OCI-LY3 (cell line): Measurements from ENCODE around the gene RCAN2.

Source experiments
- H2AFZ ChIP-seq: fragments of 200-600, 300-600 bp; shearing (Covaris generic); 2 replicates; pipeline ENCODE4 v1.6.0; 2014; ENCODE audit warnings: antibody characterized with exemption, low read depth, low read length
- H3K27ac ChIP-seq: fragments of 200-600, 300-600 bp; sonication (generic); 2 replicates; pipeline ENCODE4 v1.5.1; 2014; ENCODE audit warnings: mild to moderate bottlenecking, low read length, moderate library complexity, mixed read lengths
- H3K27me3 ChIP-seq: fragments of 200-600, 300-600 bp; sonication (generic); 2 replicates; pipeline ENCODE4 v1.6.1; 2014; ENCODE audit warnings: low read depth, low read length, mixed read lengths
- H3K36me3 ChIP-seq: fragments of 200-600, 300-600 bp; sonication (generic); replicated peaks from 2 replicates; pipeline ENCODE3; 2014; ENCODE audit warnings: low read depth, low read length, mixed read lengths
- H3K4me1 ChIP-seq: fragments of 300-600, 200-600 bp; sonication (generic); 2 replicates; pipeline ENCODE4 v1.6.1; 2014; ENCODE audit warnings: low read length, mixed read lengths
- H3K4me2 ChIP-seq: fragments of 200-600, 300-600 bp; sonication (generic); 2 replicates; pipeline ENCODE4 v1.6.1; 2014; ENCODE audit warnings: low read length, mixed read lengths
- H3K4me3 ChIP-seq: fragments of 300-600, 200-600 bp; sonication (generic); 2 replicates; pipeline ENCODE4 v1.5.1; 2014; ENCODE audit warnings: antibody characterized with exemption, mild to moderate bottlenecking, low read length, moderate library complexity
- H3K79me2 ChIP-seq: fragments of 300-600, 200-600 bp; shearing (Covaris generic); 2 replicates; pipeline ENCODE4 v1.6.1; 2014; ENCODE audit warnings: mild to moderate bottlenecking, low read length, mixed read lengths
- H3K9ac ChIP-seq: fragments of 300-600, 200-600 bp; shearing (Covaris generic); 2 replicates; pipeline ENCODE4 v1.6.0; 2014; ENCODE audit warnings: mild to moderate bottlenecking, low read length, moderate library complexity
- H3K9me3 ChIP-seq: fragments of 200-600, 300-600 bp; shearing (Covaris generic); 2 replicates; pipeline ENCODE4 v1.6.1; 2014; ENCODE audit warnings: low read length, mixed read lengths; ENCODE audit not compliant: insufficient read depth
- H4K20me1 ChIP-seq: fragments of 200-600, 300-600 bp; sonication (generic); 2 replicates; pipeline ENCODE4 v1.6.1; 2016; ENCODE audit warnings: low read length, mixed read lengths; ENCODE audit not compliant: insufficient read depth
- CTCF ChIP-seq: fragments of 200-600, 300-600 bp; sonication (generic); IDR thresholded peaks from 2 replicates; pipeline ENCODE4 v1.5.1; 2014; ENCODE audit warnings: antibody characterized with exemption, low read length, low read depth
- EZH2phosphoT487 ChIP-seq: fragments of 200-600 bp; shearing (Covaris generic); IDR thresholded peaks from 2 replicates; pipeline ENCODE4 v1.6.1; 2018; ENCODE audit warnings: antibody characterized with exemption, mixed run types, low read depth

Gene RCAN2

GRCh38 chr6:46323966-46324622 is 167.2 kb downstream of the RCAN2 start:
- Histone ChIP-seq H3K4me3 (no peak overlapping the region), H3K36me3 (no peaks in the 10 kb centered on the region), H3K27me3 (peaks cover 13% of the 10 kb centered on the region), H3K27ac (no peak overlapping the region), H3K9me3 (no peaks in the 10 kb centered on the region), H3K4me2 (no peak overlapping the region), H3K9ac (no peak overlapping the region), H3K79me2 (no peaks in the 10 kb centered on the region), H3K4me1 (peaks cover 11% of the 10 kb centered on the region), H2AFZ (no peak overlapping the region), H4K20me1 (no peaks in the 10 kb centered on the region)
- TF ChIP-seq CTCF (no peak), EZH2phosphoT487 (no peak)

- no peak overlapping the region for H3K4me2 ChIP-seq
- no peak overlapping the region for H3K4me3 ChIP-seq
- no peak overlapping the region for H3K9ac ChIP-seq
- H3K27ac ChIP-seq = no peak overlapping the region
- H3K36me3 ChIP-seq = no peaks in the 10 kb centered on the region
- no peaks in the 10 kb centered on the region for H3K79me2 ChIP-seq
- peaks cover 9% of the 10 kb centered on the region for H3K27me3 ChIP-seq
- H3K4me1 ChIP-seq = peaks cover 11% of the 10 kb centered on the region
- no peaks in the 10 kb centered on the region for H4K20me1 ChIP-seq
- no peaks in the 10 kb centered on the region for H3K9me3 ChIP-seq
- H2AFZ ChIP-seq = no peak overlapping the region
- TF ChIP-seq EZH2phosphoT487 = no peak
- TF ChIP-seq CTCF = no peak
Measured at GRCh38 chr6:46323312-46323965, 167.8 kb downstream of the RCAN2 start.

GRCh38 chr6:46320505-46320904 is 170.7 kb downstream of the RCAN2 start:
- no peaks in the 10 kb centered on the region for H4K20me1 ChIP-seq
- no peaks in the 10 kb centered on the region for H3K9me3 ChIP-seq
- H3K27ac ChIP-seq = no peak overlapping the region
- no peak overlapping the region for H3K9ac ChIP-seq
- H3K4me2 ChIP-seq = no peak overlapping the region
- peaks cover 4% of the 10 kb centered on the region for H3K4me1 ChIP-seq
- H3K79me2 ChIP-seq = no peaks in the 10 kb centered on the region
- H2AFZ ChIP-seq = no peak overlapping the region
- H3K27me3 ChIP-seq = no peaks in the 10 kb centered on the region
- H3K4me3 ChIP-seq = no peak overlapping the region
- TF ChIP-seq CTCF = no peak
- TF ChIP-seq EZH2phosphoT487 = no peak
- H3K36me3 ChIP-seq = no peaks in the 10 kb centered on the region

- no peak overlapping the region for H3K4me2 ChIP-seq
- H3K36me3 ChIP-seq = no peaks in the 10 kb centered on the region
- no peak overlapping the region for H3K27ac ChIP-seq
- H3K4me1 ChIP-seq = no peaks in the 10 kb centered on the region
- no peak overlapping the region for H3K4me3 ChIP-seq
- no peak overlapping the region for H2AFZ ChIP-seq
- no peak overlapping the region for H3K9ac ChIP-seq
- H3K9me3 ChIP-seq = no peaks in the 10 kb centered on the region
- no peaks in the 10 kb centered on the region for H3K79me2 ChIP-seq
- no peaks in the 10 kb centered on the region for H3K27me3 ChIP-seq
- H4K20me1 ChIP-seq = no peaks in the 10 kb centered on the region
- TF ChIP-seq CTCF = no peak
- no peak for TF ChIP-seq EZH2phosphoT487
Measured at GRCh38 chr6:46315589-46315988, 175.7 kb downstream of the RCAN2 start.
